H1 (cell line): ENCODE data around the gene RIMBP2. TPM values are rescaled to one million over a fixed set of nuclear protein-coding genes. Genes with fewer than 3 reads are reported as not detected.

Experiments used
- CTCF ChIA-PET: fragments of 300-600 bp; sonication (Branson Sonifier 250); formaldehyde crosslinking; loops from one replicate; lab custom pipeline; 2021; ENCODE audit not compliant: partially characterized antibody; lab: Charles Lee
- POLR2A ChIA-PET: fragments of 300-600 bp; sonication (Branson Sonifier 250); formaldehyde crosslinking; loops from one replicate; lab custom pipeline; 2021; ENCODE audit warnings: inconsistent platforms; ENCODE audit not compliant: partially characterized antibody; lab: Charles Lee
- DNase-seq, 2 experiments: peaks; one replicate each; pipeline versions ENCODE4 v3.0.0 to v3.0.0-alpha.2; 2010 to 2022; ENCODE audit warnings: low spot score in 2 of 2, low read depth in 1 of 2, mixed read lengths in 1 of 2
- FAIRE-seq: peaks from 2 replicates; lab custom pipeline; 2011; peaks lifted over from hg19 to GRCh38; lab: Jason Lieb, UNC
- H2AFZ ChIP-seq: 2 replicates; pipeline ENCODE4 v1.8.1; 2012; ENCODE audit warnings: low read length, inconsistent platforms
- H2AK5ac ChIP-seq: 2 replicates; pipeline ENCODE4 v1.6.1; 2013; ENCODE audit warnings: low read depth, low read length
- H2BK120ac ChIP-seq: replicated peaks from 2 replicates; pipeline ENCODE3; 2013; ENCODE audit warnings: low read depth, low read length, inconsistent platforms
- H2BK12ac ChIP-seq: 2 replicates; pipeline ENCODE4 v1.6.1; 2013; ENCODE audit warnings: low read depth, low read length
- H2BK15ac ChIP-seq: 2 replicates; pipeline ENCODE4 v1.6.1; 2013; ENCODE audit warnings: low read length
- H2BK20ac ChIP-seq: 2 replicates; pipeline ENCODE4 v1.6.1; 2013; ENCODE audit warnings: low read length
- H2BK5ac ChIP-seq: 2 replicates; pipeline ENCODE4 v1.6.1; 2013; ENCODE audit warnings: low read depth, low read length
- H3K14ac ChIP-seq: 2 replicates; pipeline ENCODE4 v1.6.1; 2013; ENCODE audit warnings: inconsistent platforms; ENCODE audit not compliant: insufficient read length
- H3K18ac ChIP-seq: 2 replicates; pipeline ENCODE4 v1.6.1; 2013; ENCODE audit warnings: low read length; ENCODE audit errors: extremely low read depth
- H3K23ac ChIP-seq: 2 replicates; pipeline ENCODE4 v1.6.1; 2013; ENCODE audit warnings: inconsistent platforms; ENCODE audit not compliant: insufficient read length
- H3K23me2 ChIP-seq: 2 replicates; pipeline ENCODE4 v1.6.1; 2013; ENCODE audit warnings: low read depth, low read length
- H3K27ac ChIP-seq: 2 replicates; pipeline ENCODE4 v1.6.1; 2011; ENCODE audit warnings: low read depth, low read length, inconsistent platforms
- H3K27me3 ChIP-seq, 4 experiments: replicated peaks in 1 of 4; 1 replicate in 1 of 4; 2 replicates in 3 of 4; pipeline versions ENCODE4 v1.6.1 to v1.8.1; 2011 to 2013; ENCODE audit warnings: low read length in 3 of 4, mild to moderate bottlenecking in 3 of 4, inconsistent platforms in 2 of 4, mixed read lengths in 2 of 4, moderate library complexity in 1 of 4; ENCODE audit not compliant: control insufficient read depth in 3 of 4, insufficient read depth in 3 of 4; ENCODE audit errors: extremely low read depth in 1 of 4
- H3K36me3 ChIP-seq, 4 experiments: 2 replicates each; pipeline versions ENCODE4 v1.6.1 to v1.8.1; 2011 to 2013; ENCODE audit warnings: mild to moderate bottlenecking in 4 of 4, low read length in 3 of 4, moderate library complexity in 2 of 4, control low read depth in 1 of 4, inconsistent platforms in 1 of 4; ENCODE audit not compliant: insufficient read depth in 4 of 4, control insufficient read depth in 2 of 4
- H3K4ac ChIP-seq: replicated peaks from 2 replicates; pipeline ENCODE3; 2013; ENCODE audit warnings: low read length, low read depth, mixed read lengths, inconsistent platforms; ENCODE audit not compliant: insufficient read length
- H3K4me1 ChIP-seq, 4 experiments: replicated peaks in 1 of 4; 1 replicate in 1 of 4; 2 replicates in 3 of 4; pipeline versions ENCODE4 v1.6.1 to v1.8.1; 2011 to 2013; ENCODE audit warnings: low read length in 3 of 4, inconsistent platforms in 2 of 4, mixed read lengths in 1 of 4; ENCODE audit not compliant: insufficient read depth in 4 of 4, control insufficient read depth in 3 of 4
- H3K4me2 ChIP-seq, 2 experiments: 2 replicates each; pipeline versions ENCODE4 v1.6.1 to v1.8.1; 2011 to 2013; ENCODE audit warnings: low read depth in 2 of 2, low read length in 2 of 2, control low read depth in 1 of 2, inconsistent platforms in 1 of 2, mild to moderate bottlenecking in 1 of 2; ENCODE audit not compliant: insufficient read depth in 1 of 2
- H3K4me3 ChIP-seq, 4 experiments: fragments of 200-600, 300-600 bp in 1 of 4; sonication (generic), shearing (Covaris generic), sonication (Bioruptor Twin) in 1 of 4; 2 replicates each; pipeline versions ENCODE4 v1.5.1 to v1.8.1; 2011 to 2016; ENCODE audit warnings: low read length in 4 of 4, low read depth in 3 of 4, control low read depth in 2 of 4, inconsistent platforms in 2 of 4, mild to moderate bottlenecking in 2 of 4, mixed read lengths in 1 of 4, moderate library complexity in 1 of 4; ENCODE audit not compliant: insufficient read depth in 2 of 4; ENCODE audit errors: extremely low read depth in 1 of 4
- H3K56ac ChIP-seq: replicated peaks from 2 replicates; pipeline ENCODE3; 2013; ENCODE audit warnings: low read depth, mild to moderate bottlenecking, mixed read lengths, low read length, inconsistent platforms; ENCODE audit not compliant: insufficient read length
- H3K79me1 ChIP-seq: 2 replicates; pipeline ENCODE4 v1.6.1; 2013; ENCODE audit warnings: low read depth, low read length, control low read depth
- H3K79me2 ChIP-seq, 2 experiments: 2 replicates each; pipeline versions ENCODE4 v1.6.1 to v1.8.1; 2012 to 2013; ENCODE audit warnings: low read length in 2 of 2, mild to moderate bottlenecking in 2 of 2, inconsistent platforms in 1 of 2; ENCODE audit not compliant: insufficient read depth in 2 of 2, control insufficient read depth in 1 of 2
- H3K9ac ChIP-seq, 4 experiments: replicated peaks in 1 of 4; 1 replicate in 1 of 4; 2 replicates in 3 of 4; pipeline versions ENCODE4 v1.6.1 to v1.8.1; 2011 to 2013; ENCODE audit warnings: low read depth in 3 of 4, low read length in 3 of 4, control low read depth in 2 of 4, mild to moderate bottlenecking in 2 of 4, moderate library complexity in 2 of 4, inconsistent platforms in 1 of 4; ENCODE audit errors: extremely low read depth in 1 of 4
- H3K9me3 ChIP-seq, 2 experiments: 2 replicates each; pipeline versions ENCODE4 v1.6.1 to v1.8.1; 2012 to 2013; ENCODE audit warnings: mild to moderate bottlenecking in 2 of 2, moderate library complexity in 2 of 2, control low read depth in 1 of 2, inconsistent platforms in 1 of 2, low read depth in 1 of 2, low read length in 1 of 2, mixed read lengths in 1 of 2; ENCODE audit not compliant: insufficient read depth in 2 of 2
- H4K20me1 ChIP-seq, 2 experiments: replicated peaks in 1 of 2; 2 replicates each; pipeline versions ENCODE3 to v1.8.1; 2011 to 2013; ENCODE audit warnings: inconsistent platforms in 2 of 2, low read length in 2 of 2, mild to moderate bottlenecking in 1 of 2; ENCODE audit not compliant: insufficient read depth in 2 of 2, control insufficient read depth in 1 of 2
- H4K5ac ChIP-seq: 2 replicates; pipeline ENCODE4 v1.6.1; 2013; ENCODE audit warnings: low read length, low read depth, mixed read lengths, inconsistent platforms; ENCODE audit not compliant: insufficient read length
- H4K8ac ChIP-seq: 2 replicates; pipeline ENCODE4 v1.8.0; 2013; ENCODE audit warnings: mild to moderate bottlenecking, moderate library complexity, low read length, inconsistent platforms; ENCODE audit not compliant: insufficient read depth; ENCODE audit errors: extremely low read depth
- H4K91ac ChIP-seq: replicated peaks from 2 replicates; pipeline ENCODE3; 2013; ENCODE audit warnings: low read length, mixed read lengths, inconsistent platforms; ENCODE audit not compliant: insufficient read length
- ASH2L ChIP-seq: fragments of 200-600, 300-600 bp; sonication (generic); IDR thresholded peaks from one replicate; pipeline ENCODE4 v1.7.1; 2017; ENCODE audit warnings: low read length
- ATF3 ChIP-seq: IDR thresholded peaks from 2 replicates; pipeline ENCODE4 v1.6.1; 2011; ENCODE audit warnings: low read depth, mild to moderate bottlenecking, low read length; ENCODE audit not compliant: insufficient read depth
- CREB1 ChIP-seq: IDR thresholded peaks from 2 replicates; pipeline ENCODE4 v1.6.1; 2012; ENCODE audit warnings: inconsistent platforms
- CTCF ChIP-seq, 3 experiments: IDR thresholded peaks; 1 replicate in 2 of 3; 2 replicates in 1 of 3; pipeline versions ENCODE4 v1.5.1 to v1.6.1; 2011; ENCODE audit warnings: low read length in 3 of 3, mild to moderate bottlenecking in 3 of 3, inconsistent platforms in 2 of 3, low read depth in 1 of 3, moderate library complexity in 1 of 3; ENCODE audit not compliant: insufficient read depth in 1 of 3; ENCODE audit errors: control extremely low read depth in 1 of 3
- FOSL1 ChIP-seq: IDR thresholded peaks from 2 replicates; pipeline ENCODE4 v1.6.1; 2011; ENCODE audit warnings: mild to moderate bottlenecking, low read depth, low read length, moderate library complexity; ENCODE audit not compliant: insufficient read depth
- JUND ChIP-seq: IDR thresholded peaks from 2 replicates; pipeline ENCODE4 v1.6.1; 2011; ENCODE audit warnings: mild to moderate bottlenecking, improper control_type of control experiment, low read length
- NRF1 ChIP-seq: IDR thresholded peaks from 2 replicates; pipeline ENCODE4 v1.6.1; 2011; ENCODE audit warnings: mild to moderate bottlenecking, low read depth, low read length, improper control_type of control experiment
- SIX5 ChIP-seq: IDR thresholded peaks from 2 replicates; pipeline ENCODE4 v1.6.1; 2011; ENCODE audit warnings: mild to moderate bottlenecking, low read depth, low read length
- SP2 ChIP-seq: IDR thresholded peaks from 2 replicates; pipeline ENCODE4 v1.6.1; 2012; ENCODE audit warnings: mild to moderate bottlenecking, low read length, inconsistent platforms
- SP4 ChIP-seq: IDR thresholded peaks from 2 replicates; pipeline ENCODE4 v1.6.1; 2012; ENCODE audit warnings: low read length, inconsistent platforms
- WGBS, 2 experiments: shearing (Covaris generic) in 1 of 2; methylation state at CpG; one replicate each; pipeline versions ENCODE4 v1.1.6 to v1.1.7; 2013 to 2015; ENCODE audit warnings: low lambda C conversion rate in 2 of 2, mixed read lengths in 2 of 2, inconsistent platforms in 1 of 2, low coverage in 1 of 2, missing lambda C conversion rate in 1 of 2; ENCODE audit not compliant: insufficient replicate concordance in 2 of 2, insufficient coverage in 1 of 2, insufficient read length in 1 of 2; ENCODE audit errors: extremely low coverage in 1 of 2, missing lambda C conversion rate in 1 of 2; 5-methylcytosine and 5-hydroxymethylcytosine counted together
- polyA plus RNA-seq, 7 experiments: library from polyadenylated mRNA; depleted of rRNA in 3 of 7; stranded (reverse) in 5 of 7; unstranded in 2 of 7; fragments of >200 nt in 5 of 7; fragments of 200-250 nt in 2 of 7; gene quantifications; 1 replicate in 5 of 7; 2 replicates in 1 of 7; 4 replicates in 1 of 7; pipeline versions ENCODE4 v1.2.1 to v1.2.3, GENCODE V29; 2011 to 2013; ENCODE audit warnings: missing spikeins in 2 of 7, mixed read lengths in 2 of 7
- total RNA-seq: library from RNA; stranded (reverse); fragmentation: NEBNext Ultra II Directional; extraction: Animal tissue kit (Norgen Biotek cat#: 25700); gene quantifications from 2 replicates; pipeline ENCODE4 v1.2.1, GENCODE V29; 2021

The RIMBP2 gene
- total and polyA plus RNA-seq, 2 of the 8 experiments (the other 6 are each of a cell fraction or from before 2014, with no cell fraction given): 0.18 to 0.65 TPM

GRCh38 chr12:130705178-130705822, 10.8 kb downstream of the RIMBP2 start:
- Histone ChIP-seq H3K27me3 (no peaks in the 10 kb centered on the region), H4K20me1 (peaks cover 0 to under 1% of the 10 kb centered on the region in 2 experiments), H3K14ac (no peak overlapping the region), H3K36me3 (no peaks in the 10 kb centered on the region), H2AFZ (peak overlapping the region; percentile 87; the same call in 1 of the 2 replicates), H2BK120ac (no peak overlapping the region), H3K23ac (no peak overlapping the region), H3K56ac (no peak overlapping the region), H2BK5ac (0 out of 2 replicates have a peak overlapping the region, but pooled peaks have one; percentile 1), H4K5ac (no peak overlapping the region), H4K8ac (peak overlapping the region; percentile 58; the same call in 1 of the 2 replicates), H2BK20ac (no peak overlapping the region), H3K23me2 (no peaks in the 10 kb centered on the region), H3K4me3 (no peak overlapping the region), H2BK12ac (no peak overlapping the region), H3K4me2 (no peak overlapping the region), H3K9me3 (no peaks in the 10 kb centered on the region), H4K91ac (no peak overlapping the region), H3K18ac (no peak overlapping the region; the same call in 1 of the 2 replicates), H3K27ac (no peak overlapping the region), H2BK15ac (no peak overlapping the region), H3K79me1 (no peaks in the 10 kb centered on the region), H3K79me2 (no peaks in the 10 kb centered on the region), H3K4ac (no peak overlapping the region), H2AK5ac (no peak overlapping the region), H3K9ac (no peak overlapping the region), H3K4me1 (peaks cover 0 to 9% (median 3%) of the 10 kb centered on the region in 4 experiments; a peak in 3 of 7 replicates)
- DNase-seq: peak in 1 of 2 experiments; percentile 38
- FAIRE-seq: no peak
- CTCF ChIA-PET: interaction anchor here (0.8 to 1.4 kb wide), 4 partner anchors 11 to 97 kb away, joined by 3 to 4 read pairs (median 3); partner anchors contain the start of gene RIMBP2
- WGBS, 2 experiments: 72% methylated on average over 23 of the region's 23 CpGs; no CpG with 5 or more reads in 1 of the 2 experiments
- POLR2A ChIA-PET: no interaction called here
- TF ChIP-seq JUND (no peak), ASH2L (no peak), CREB1 (no peak), FOSL1 (no peak), CTCF (IDR thresholded peaks at IDR 0.05; ENCODE audit: control extremely low read depth in 1 of 3, insufficient read depth in 1 of 3, low read depth in 1 of 3, low read length in 3 of 3) (no peak), NRF1 (no peak), SP2 (no peak), ATF3 (no peak), SP4 (no peak), SIX5 (no peak)
